HK-2 (cell line): Measurements from ENCODE around the gene CCBE1.

Source experiments
- DNase-seq: peaks from one replicate; pipeline ENCODE4 v3.0.0-alpha.2; 2018; ENCODE audit not compliant: unreplicated experiment

The CCBE1 gene

GRCh38 chr18:59395226-59396175 is 301.7 kb downstream of the CCBE1 start:
- DNase-seq: no peak

- DNase-seq: no peak
Measured at GRCh38 chr18:59393381-59393780, 303.8 kb downstream of the CCBE1 start.

GRCh38 chr18:59388817-59389216 is 308.4 kb downstream of the CCBE1 start:
- no peak for DNase-seq

GRCh38 chr18:59387687-59388565 is 309.3 kb downstream of the CCBE1 start:
- no peak for DNase-seq

GRCh38 chr18:59386909-59387686 is 310.1 kb downstream of the CCBE1 start:
- no peak for DNase-seq

GRCh38 chr18:59385191-59385590 is 312.0 kb downstream of the CCBE1 start:
- no peak for DNase-seq

GRCh38 chr18:59383851-59384250 is 313.4 kb downstream of the CCBE1 start:
- no peak for DNase-seq

- no peak for DNase-seq
Measured at GRCh38 chr18:59382383-59382782, 314.8 kb downstream of the CCBE1 start.

- no peak for DNase-seq
Measured at GRCh38 chr18:59381949-59382348, 315.3 kb downstream of the CCBE1 start.
